Stimulated activated CD8-positive, alpha-beta memory T cell treated with anti-CD3 and anti-CD28 coated beads, Interleukin-2, amount 100 ng/mL, for 1 hour (primary cell): Measurements from ENCODE around the gene IREB2.
"Not testable (repeated sequence)": the region's sequence is repeated elsewhere in the genome, so short reads cannot be mapped to it uniquely, and the experiment has no call there.

Experiments used
- DNase-seq, 2 donors: peaks; one replicate each; pipeline ENCODE4 v3.0.0-alpha.2; 2020; ENCODE audit warnings: low read depth in 2 of 2

The IREB2 gene

DNA sequence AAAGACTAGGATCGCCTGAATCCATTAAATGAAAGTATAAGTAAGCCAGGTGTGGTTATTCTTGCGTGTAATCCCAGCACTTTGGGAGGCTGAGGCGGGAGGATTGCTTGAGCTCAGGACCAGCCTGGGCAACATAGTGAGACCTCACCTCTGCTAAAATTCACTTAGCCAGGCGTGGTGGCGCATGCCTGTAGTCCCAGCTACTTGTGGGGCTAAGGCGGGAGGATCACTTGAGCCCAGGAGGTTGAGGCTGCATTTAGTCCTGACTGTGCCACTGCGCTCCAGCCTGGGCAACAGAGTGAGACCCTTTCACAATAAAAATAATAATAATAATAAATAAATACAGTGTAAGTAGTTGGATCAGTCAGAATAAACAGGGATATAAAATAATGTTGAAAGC lies 43.9 kb downstream of the IREB2 start:
- no peak for DNase-seq

DNA sequence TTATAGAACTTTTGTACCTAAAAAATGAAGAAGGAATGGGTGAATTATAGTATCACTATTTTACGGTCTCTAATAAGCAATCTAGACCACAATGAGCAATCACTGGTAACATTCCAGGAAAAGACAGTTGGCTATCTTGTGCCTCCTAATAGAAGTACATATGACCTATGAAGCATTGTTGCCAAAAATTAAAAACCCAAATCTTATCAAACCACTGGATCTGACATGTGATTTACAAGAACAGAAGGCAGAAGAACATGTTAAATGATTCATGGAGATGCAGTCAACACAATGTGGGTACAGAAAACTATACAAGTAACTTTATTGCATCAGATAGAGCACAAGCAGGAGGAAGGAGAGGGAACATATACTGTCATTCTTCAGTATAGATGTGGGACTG lies 54.9 kb downstream of the IREB2 start:
- no peak for DNase-seq

DNA sequence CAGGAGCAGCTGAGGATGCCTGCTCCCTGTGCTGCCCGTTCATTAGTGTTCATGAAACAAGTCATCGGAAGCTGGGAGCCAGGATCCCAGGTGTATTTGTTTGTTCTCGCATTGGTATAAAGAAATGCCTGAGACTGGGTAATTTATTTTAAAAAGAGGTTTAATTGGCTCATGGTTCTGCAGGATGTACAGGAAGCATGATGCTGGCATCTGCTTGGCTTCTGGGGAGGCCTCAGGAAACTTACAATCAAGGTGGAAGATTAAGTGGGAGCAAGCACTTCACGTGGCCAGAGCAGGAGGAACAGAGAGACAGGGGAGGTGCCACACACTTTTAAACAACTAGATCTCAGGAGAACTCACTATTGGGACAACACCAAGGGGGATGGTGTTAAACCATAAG lies 63.8 kb downstream of the IREB2 start:
- no peak for DNase-seq

GRCh38 chr15:78502641-78503040 lies 64.6 kb downstream of the IREB2 start:
- DNase-seq: no peak

GRCh38 chr15:78506971-78507830 lies 69.2 kb downstream of the IREB2 start, which contains the start of gene HYKK:
Gene HYKK (plus strand): TSS chr15:78507577. CDS start chr15:78513089, 5,512 bp downstream.
- peak; percentile 20 to 32 for DNase-seq

DNA sequence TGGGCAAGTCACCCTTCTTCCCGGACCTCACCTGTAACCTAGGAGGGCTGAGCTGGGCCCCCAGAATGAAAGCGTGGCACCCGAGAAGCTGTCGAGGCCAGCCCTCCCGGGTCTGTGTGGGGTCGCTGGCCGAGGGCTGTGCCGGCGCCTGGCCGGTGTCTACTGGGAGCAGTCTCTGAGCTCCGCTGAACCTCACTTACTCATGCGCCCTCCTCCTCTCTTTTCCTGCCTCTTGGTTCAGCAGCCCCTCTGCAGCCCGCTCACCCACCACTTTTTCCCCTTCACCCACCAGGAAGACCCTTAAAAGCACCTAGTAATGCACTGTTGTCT lies 69.8 kb downstream of the IREB2 start:
- no peak for DNase-seq

- no peak for DNase-seq
Measured at GRCh38 chr15:78508272-78508671, 70.3 kb downstream of the IREB2 start.

- no peak for DNase-seq
Measured at GRCh38 chr15:78509726-78510312, 71.8 kb downstream of the IREB2 start.

- DNase-seq: not testable (repeated sequence)
Measured at GRCh38 chr15:78520035-78520434, 82.0 kb downstream of the IREB2 start.

GRCh38 chr15:78524230-78524629 lies 86.2 kb downstream of the IREB2 start:
- DNase-seq: no peak

GRCh38 chr15:78527325-78527724 lies 89.3 kb downstream of the IREB2 start:
- no peak for DNase-seq

GRCh38 chr15:78533331-78533730 lies 95.3 kb downstream of the IREB2 start:
- no peak for DNase-seq

DNA sequence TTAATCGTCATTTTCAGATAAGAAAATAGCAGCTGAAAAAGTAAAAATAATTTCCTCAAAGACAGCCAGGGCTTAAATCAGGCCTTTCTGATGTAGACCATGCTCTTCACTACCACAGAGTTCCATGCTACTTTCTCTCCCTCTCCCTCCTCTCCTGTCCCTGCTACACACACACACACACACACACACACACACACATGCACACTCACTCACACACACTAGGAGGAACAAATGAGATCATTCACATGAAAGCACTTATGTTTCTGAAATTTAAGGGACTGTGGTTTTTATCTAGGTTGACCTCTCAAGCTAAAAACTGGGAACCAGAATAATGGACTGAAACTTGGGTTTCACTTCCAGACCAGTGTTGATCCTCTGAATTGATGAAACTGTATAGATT lies 98.1 kb downstream of the IREB2 start:
- DNase-seq: no peak

- no peak for DNase-seq
Measured at GRCh38 chr15:78537266-78537905, 99.4 kb downstream of the IREB2 start.

DNA sequence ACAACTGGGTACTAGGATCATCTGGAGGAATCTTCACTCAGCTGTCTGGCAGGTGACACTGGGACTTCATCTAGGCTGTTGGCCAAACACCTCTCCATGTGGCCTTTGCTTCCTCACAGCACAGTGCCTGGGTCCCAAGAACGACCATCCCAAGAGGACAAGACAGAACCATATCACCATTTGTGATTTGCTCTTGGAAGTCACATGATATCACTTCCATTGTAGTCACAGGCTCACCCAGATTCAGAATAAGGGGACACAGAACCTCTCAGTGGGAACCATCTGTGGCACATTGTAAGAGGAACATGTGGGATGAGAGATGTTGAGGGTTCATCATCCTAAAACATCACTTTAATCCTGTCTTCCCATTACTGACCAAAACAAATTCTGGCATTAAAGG lies 100.3 kb downstream of the IREB2 start:
- no peak for DNase-seq

- DNase-seq: not testable (repeated sequence)
Measured at GRCh38 chr15:78539464-78540140, 101.6 kb downstream of the IREB2 start.

DNA sequence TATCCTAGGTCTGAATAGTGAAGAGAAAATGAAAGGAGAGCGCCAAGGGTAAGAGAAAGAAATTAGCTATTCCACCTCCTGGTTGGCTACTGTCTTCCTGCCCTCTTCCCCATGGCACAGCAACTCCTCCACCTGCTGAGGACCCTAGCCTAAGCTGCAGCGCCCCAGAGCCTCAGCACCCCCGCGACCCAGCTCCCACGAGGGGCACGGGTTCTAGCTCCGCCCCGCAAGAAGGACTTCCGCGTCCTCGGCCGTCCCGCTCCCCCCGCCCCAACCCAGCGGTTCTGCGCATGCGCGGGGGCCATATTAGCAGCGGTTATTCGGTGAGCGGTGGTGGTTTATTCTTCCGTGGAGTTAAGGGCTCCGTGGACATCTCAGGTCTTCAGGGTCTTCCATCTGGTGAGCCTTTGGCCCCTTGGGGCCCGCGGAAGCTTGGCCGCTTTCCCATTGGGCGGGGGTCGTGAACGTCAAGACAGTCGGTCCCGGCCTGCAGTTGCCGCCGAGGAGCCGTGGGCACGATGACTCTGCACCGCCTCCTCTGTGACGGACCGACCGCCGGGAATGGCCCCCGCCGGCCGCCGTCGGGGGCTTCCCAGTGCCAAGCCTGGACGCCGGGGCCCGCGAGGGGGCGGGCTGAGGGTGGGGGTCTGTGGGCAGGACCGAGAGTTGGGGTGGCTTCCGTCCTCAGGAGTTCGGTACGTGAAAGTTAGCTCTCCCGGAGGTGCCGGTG lies 102.3 kb downstream of the IREB2 start, which contains the start of gene PSMA4:
Gene PSMA4 (plus strand): TSS at position 304 of the 730 bp plus-strand sequence. CDS start 1,484 bp downstream, outside the sequence.
- peak; percentile 90 to 92 for DNase-seq

DNA sequence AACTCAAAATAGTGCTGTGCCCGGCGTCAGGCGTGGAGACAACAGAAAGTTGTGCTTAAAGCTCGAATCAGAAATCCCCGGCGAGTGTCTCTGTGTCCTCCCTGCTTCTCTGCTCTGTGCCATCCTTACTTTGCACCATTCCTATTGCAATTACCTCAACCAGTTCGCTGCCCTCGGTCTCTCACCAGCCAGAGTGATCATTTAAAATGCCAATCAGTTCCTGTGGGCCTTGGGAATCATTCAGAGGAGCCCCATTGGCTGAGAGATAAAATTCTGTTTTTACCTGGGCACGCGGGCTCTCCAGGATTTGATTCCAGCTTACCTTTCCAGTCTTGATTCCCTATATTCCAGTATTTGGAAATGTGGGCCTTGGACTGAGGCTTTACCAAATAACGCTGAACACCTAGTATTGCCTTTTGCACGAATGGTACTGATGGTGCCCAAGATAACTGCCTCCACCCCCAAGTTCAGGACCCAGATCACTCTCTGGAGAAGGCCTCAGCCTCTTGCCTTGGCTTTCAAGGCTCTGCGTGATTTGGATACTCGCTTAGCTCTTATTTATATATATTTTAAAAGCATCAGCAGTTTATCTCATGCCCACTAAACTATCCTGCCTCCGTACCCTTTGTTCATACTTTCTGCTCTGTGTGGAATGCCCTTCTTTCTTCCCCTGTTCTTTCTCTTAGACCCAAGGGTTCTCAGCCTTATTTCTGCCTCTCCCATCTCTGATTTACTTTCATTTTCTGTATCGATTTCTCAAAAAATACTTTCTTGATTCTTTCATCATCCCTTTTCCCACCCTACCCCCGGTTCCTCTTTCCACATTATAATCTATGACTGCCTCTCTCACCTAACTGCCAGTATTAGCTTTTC lies 103.1 kb downstream of the IREB2 start:
- DNase-seq: no peak

DNA sequence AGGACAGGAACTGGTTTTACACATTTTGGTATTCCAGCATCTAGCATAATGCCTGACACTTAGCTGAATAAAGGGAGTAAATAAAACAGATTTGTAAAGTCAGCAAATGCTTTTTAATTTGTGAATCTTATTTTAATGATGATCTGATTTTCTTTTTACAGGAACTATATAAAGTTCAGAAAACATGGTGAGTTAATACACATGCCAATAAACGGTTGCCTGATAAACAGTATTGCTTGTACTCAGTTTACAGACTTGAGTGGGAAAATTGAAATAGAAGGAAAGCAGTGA lies 103.7 kb downstream of the IREB2 start:
- no peak for DNase-seq

DNA sequence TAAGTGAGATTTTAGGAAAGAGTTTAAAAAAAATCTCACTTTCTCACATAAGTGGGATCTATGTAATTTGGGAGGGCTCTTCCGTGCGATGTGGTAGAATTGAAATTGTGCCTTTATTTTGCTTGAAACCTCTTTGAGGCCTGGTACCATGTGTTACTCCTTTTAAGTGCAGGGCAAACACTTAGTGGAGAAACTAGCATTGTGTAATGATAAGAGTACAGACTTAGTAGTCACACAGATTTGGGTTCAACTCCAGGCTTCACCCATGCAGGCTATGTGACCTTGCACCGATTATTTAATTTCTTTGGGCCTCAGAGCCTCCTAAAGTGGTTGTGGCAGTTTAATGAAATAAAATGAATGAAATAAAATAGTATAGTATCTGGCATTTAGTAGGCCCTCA lies 104.6 kb downstream of the IREB2 start:
- DNase-seq: no peak

GRCh38 chr15:78550194-78550593 lies 112.2 kb downstream of the IREB2 start:
- DNase-seq: no peak
